T-helper 2 cell treated with Interferon-gamma antibody and Interleukin-4, amounts not matched to agents 5 μg/mL and 100 μg/mL, for 36 hours (primary cell): ENCODE measurements around the gene PAPPA.

Source experiments
- DNase-seq: peaks from one replicate; pipeline ENCODE4 v3.0.0; 2021; ENCODE audit warnings: low spot score
- H3K27ac Mint-ChIP-seq: one replicate; pipeline ENCODE4 v1.8.0; 2021; ENCODE audit warnings: mild to moderate bottlenecking, mixed read lengths
- H3K27me3 Mint-ChIP-seq: one replicate; pipeline ENCODE4 v1.8.0; 2021; ENCODE audit warnings: low read depth, mixed read lengths
- H3K36me3 Mint-ChIP-seq: one replicate; pipeline ENCODE4 v1.8.0; 2021; ENCODE audit warnings: low read depth, mixed read lengths
- H3K4me1 Mint-ChIP-seq: one replicate; pipeline ENCODE4 v1.8.0; 2021; ENCODE audit warnings: low read depth, mixed read lengths
- H3K4me3 Mint-ChIP-seq: one replicate; pipeline ENCODE4 v1.8.0; 2022; ENCODE audit warnings: mild to moderate bottlenecking, moderate library complexity, mixed read lengths
- H3K9me3 Mint-ChIP-seq: one replicate; pipeline ENCODE4 v1.8.0; 2021; ENCODE audit warnings: mixed read lengths

The PAPPA gene

DNA sequence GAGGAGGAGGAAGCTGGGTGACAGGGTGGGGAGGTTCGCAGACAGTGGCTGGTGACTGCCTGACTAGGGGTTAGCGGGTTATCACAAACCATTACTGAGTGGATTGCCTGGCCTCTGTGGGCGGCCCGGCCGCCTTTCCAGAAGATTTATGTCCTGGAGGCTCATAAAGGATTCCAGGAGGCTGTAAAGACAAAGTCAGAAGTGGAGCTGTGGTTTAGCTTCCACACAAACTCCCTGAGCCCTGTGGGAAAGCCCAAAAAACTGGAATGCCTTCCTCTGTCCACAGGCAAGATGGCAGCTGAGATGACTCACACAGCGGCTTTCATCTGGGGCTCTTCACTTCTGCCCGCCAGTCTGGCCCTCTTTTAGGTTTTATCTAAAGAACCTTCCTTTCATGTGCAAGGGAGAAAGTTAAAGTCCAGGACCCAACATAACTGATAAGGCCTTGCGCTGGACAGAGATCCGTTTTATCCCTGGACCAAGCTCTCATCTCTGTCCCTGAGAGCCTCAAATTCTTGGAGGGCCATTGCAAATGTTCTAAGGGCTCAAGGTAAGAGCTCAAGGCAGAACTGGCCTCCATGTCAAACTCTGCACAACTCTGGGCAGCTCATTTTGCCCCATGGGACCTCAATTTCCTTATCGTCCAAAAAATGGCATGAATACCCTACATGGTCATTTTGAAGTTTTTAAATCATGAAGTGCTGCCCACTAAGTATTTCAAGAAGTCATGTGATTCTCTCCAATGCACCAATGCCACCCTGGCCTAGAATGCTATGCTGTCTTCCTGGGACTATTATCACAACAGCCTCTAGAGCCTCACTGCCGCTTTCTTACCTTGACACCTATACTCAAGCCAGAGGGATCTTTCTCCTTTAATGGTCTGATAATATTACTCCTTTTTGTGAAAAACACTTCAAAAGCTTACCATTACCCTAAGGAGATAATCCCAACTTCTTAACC is 284.1 kb downstream of the PAPPA start:
- H3K27ac Mint-ChIP-seq = no peak overlapping the region
- H3K4me1 Mint-ChIP-seq = no peaks in the 10 kb centered on the region
- no peaks in the 10 kb centered on the region for H3K36me3 Mint-ChIP-seq
- H3K4me3 Mint-ChIP-seq = no peak overlapping the region
- no peaks in the 10 kb centered on the region for H3K27me3 Mint-ChIP-seq
- DNase-seq = no peak
- no peaks in the 10 kb centered on the region for H3K9me3 Mint-ChIP-seq

DNA sequence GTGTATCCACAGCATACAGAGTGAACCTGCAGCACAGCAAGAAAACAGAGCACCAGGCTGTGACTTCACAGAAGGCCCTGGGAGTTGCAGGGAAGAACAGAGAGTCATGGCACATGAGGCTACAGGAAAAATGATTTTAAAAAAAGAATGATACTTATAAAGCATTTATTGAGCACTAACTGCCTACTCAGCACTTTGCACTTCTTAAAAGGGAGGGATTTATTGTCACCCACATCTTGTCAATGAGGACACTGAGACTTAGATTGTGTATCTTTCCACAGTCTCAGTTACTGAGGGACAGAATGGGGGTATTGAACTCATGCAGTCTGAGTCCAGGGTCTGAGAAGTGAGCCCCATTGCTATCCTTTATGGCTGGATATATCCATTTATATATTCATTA is 288.9 kb downstream of the PAPPA start:
- H3K36me3 Mint-ChIP-seq = no peaks in the 10 kb centered on the region
- H3K27ac Mint-ChIP-seq = no peak overlapping the region
- no peaks in the 10 kb centered on the region for H3K27me3 Mint-ChIP-seq

DNA sequence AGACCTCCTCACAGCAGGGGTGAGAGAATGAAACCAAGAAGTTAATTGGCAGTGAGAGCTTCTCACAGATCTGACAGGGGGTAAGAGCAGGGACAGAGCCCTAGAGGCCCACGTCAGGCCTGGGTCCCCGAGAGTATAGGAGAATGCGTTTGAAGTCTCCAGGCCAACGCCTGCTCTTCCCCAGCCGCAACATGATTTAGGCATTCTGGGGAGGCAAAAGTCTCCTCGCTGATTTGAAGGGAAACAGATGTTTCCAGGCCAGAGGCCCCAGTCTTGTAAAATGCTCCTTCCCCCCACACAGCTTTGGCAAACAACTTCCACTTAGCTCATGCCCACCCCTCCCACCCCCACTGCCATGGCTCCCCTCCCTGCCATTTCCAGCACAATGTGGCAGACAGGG is 294.3 kb downstream of the PAPPA start:
- no peak overlapping the region for H3K4me3 Mint-ChIP-seq
- no peaks in the 10 kb centered on the region for H3K27me3 Mint-ChIP-seq
- no peak overlapping the region for H3K27ac Mint-ChIP-seq

More for the DNA sequence above, 288.9 kb downstream of the PAPPA start:
- Mint-ChIP-seq H3K4me1 (no peaks in the 10 kb centered on the region), H3K4me3 (no peak overlapping the region), H3K9me3 (no peaks in the 10 kb centered on the region)
- no peak for DNase-seq

DNA sequence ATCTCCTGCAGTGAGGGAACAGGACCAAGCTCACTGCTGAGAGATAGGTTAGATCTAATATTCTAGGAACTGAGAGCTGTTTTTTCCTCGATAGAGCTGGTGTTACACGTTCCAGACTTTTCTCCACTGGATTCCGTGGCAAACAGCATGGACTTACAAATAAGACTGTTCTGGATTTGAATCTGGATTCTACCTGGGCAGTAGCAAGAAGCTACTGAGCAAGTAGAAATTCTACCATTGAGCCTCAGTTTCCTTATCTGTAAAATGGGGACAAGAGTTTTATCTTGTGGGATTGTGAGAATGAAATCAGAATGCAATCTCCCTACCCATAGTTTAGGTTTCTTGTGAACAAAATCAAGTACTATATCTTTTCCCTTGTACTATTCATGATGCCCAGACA is 294.8 kb downstream of the PAPPA start:
- no peaks in the 10 kb centered on the region for H3K27me3 Mint-ChIP-seq
- DNase-seq = no peak
- no peaks in the 10 kb centered on the region for H3K9me3 Mint-ChIP-seq
- H3K4me3 Mint-ChIP-seq = no peak overlapping the region
- no peaks in the 10 kb centered on the region for H3K4me1 Mint-ChIP-seq
- H3K27ac Mint-ChIP-seq = no peak overlapping the region
- no peaks in the 10 kb centered on the region for H3K36me3 Mint-ChIP-seq

More for the DNA sequence above, 294.3 kb downstream of the PAPPA start:
- H3K36me3 Mint-ChIP-seq = no peaks in the 10 kb centered on the region
- no peaks in the 10 kb centered on the region for H3K4me1 Mint-ChIP-seq
- no peaks in the 10 kb centered on the region for H3K9me3 Mint-ChIP-seq
- no peak for DNase-seq

DNA sequence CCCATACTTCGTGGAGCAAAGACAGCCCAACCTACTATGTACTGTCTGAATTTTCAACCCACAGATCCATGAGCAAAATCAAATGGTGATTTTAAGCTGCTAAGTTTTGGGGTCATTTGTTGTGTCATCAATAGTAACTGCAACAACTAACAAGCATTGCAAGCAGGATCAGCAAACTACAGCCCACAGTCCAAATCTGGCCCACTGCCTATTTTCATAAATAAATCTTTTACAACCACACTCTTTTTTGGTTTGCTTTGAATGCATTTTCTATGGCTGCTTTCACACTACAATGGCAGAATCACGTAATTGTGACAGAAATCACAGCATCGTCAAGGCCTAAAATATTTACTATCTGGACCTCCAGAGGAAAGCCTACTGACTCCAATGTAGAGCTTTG is 296.4 kb downstream of the PAPPA start:
- Mint-ChIP-seq H3K4me3 (no peak overlapping the region), H3K27me3 (no peaks in the 10 kb centered on the region), H3K4me1 (no peaks in the 10 kb centered on the region), H3K36me3 (no peaks in the 10 kb centered on the region), H3K27ac (no peak overlapping the region), H3K9me3 (no peaks in the 10 kb centered on the region)
- DNase-seq = no peak

DNA sequence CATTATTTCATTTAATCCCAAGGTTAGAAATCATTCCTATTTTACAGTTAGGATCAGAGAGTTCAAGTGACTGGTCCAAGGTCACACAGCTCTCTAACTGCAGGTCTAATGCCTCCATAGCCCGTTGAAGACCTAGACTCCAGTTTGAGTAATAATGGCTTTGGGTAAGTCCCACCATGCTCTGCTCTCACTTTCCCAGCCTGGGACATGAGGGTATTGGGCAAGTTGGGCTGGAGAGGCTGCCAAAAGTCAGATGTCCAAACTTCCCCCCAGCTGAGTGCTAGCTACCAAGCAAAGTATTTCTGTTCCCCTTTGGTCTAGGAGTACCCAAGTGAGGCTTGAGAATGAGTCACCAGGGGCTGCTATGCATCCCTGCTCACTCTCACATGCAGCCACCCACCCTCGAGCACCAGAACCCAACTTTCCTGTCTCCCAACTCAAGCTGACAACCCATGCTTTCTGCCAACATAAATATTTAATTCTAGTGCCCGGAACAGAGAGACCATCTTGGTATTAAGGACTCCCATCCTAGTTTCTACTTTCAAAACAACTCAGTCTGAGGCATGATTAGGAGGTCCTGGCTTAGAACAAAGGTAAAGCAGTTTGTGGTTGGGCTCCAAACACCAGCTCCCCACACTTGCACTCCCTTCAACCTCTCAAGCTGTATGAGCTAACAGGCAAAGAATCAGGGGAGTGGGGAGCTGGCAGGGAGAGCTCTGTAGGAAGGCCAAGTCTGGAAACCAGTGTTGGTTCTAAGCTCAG is 297.0 kb downstream of the PAPPA start:
- H3K27me3 Mint-ChIP-seq = no peaks in the 10 kb centered on the region
- no peaks in the 10 kb centered on the region for H3K36me3 Mint-ChIP-seq
- no peak overlapping the region for H3K4me3 Mint-ChIP-seq
- H3K9me3 Mint-ChIP-seq = no peaks in the 10 kb centered on the region
- no peaks in the 10 kb centered on the region for H3K4me1 Mint-ChIP-seq
- no peak overlapping the region for H3K27ac Mint-ChIP-seq
- no peak for DNase-seq

DNA sequence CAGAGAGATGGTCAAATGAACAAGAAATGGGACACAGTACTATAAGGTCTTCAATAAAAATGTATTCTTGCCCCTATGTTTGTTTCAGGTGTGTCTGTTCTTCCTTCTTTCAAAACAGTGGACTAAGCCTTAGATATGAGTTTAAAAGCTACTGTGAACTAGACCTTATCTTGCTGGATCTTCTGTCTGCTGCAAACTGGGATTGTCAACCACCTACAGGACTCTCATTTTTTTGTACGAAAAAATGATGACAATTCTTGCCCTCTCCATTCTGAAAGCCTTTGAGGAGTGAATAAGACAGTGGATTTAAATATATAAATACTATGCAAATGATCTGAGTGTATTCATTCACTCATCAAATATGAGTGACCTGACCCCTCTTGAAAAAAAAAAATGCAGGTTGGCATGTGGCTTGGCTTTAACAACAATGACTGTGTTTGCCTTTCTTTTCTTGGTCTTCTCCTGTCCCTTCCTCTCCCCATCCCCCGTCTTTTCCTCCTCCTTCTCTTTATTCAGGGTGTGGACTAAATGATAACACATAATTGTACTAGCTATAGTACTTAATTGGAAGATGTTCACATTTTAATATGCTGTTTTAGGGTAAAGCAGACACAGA is 298.0 kb downstream of the PAPPA start:
- H3K27ac Mint-ChIP-seq = no peak overlapping the region
- peaks cover 9% of the 10 kb centered on the region for H3K9me3 Mint-ChIP-seq
- no peaks in the 10 kb centered on the region for H3K27me3 Mint-ChIP-seq
- DNase-seq = no peak
- H3K36me3 Mint-ChIP-seq = no peaks in the 10 kb centered on the region
- no peaks in the 10 kb centered on the region for H3K4me1 Mint-ChIP-seq
- no peak overlapping the region for H3K4me3 Mint-ChIP-seq
